Pancreas (tissue), 10 donors: ENCODE measurements around the gene IMPG2. TPM values are rescaled to one million over a fixed set of nuclear protein-coding genes. Genes with fewer than 3 reads are reported as not detected.

Experiments used
- ATAC-seq, 4 donors: fragments of 200-7000 bp; cut with Tn5 transposase; one replicate each; pipeline versions ENCODE4 v1.8.0 to v1.9.1; 2020; ENCODE audit warnings: mild to moderate bottlenecking in 4 of 4, moderate library complexity in 4 of 4
- DNase-seq, 6 donors: peaks; one replicate each; pipeline ENCODE4 v3.0.0-alpha.2; 2020
- FAIRE-seq: peaks from 2 replicates; lab custom pipeline; 2012; peaks lifted over from hg19 to GRCh38; lab: Jason Lieb, UNC
- H3K27ac ChIP-seq, 4 donors: fragments of 200-600 bp; sonication (generic); 1 replicate in 3 of 4; 2 replicates in 1 of 4; pipeline versions ENCODE4 v1.5.0 to v1.8.0; 2020
- H3K27me3 ChIP-seq, 4 donors: fragments of 200-600 bp; one replicate each; pipeline ENCODE4 v1.8.0; 2021
- H3K36me3 ChIP-seq, 3 donors: fragments of 200-600 bp; sonication (generic) in 1 of 3; one replicate each; pipeline versions ENCODE4 v1.5.0 to v1.8.0; 2020 to 2021
- H3K4me1 ChIP-seq, 3 donors: fragments of 200-600 bp; one replicate each; pipeline ENCODE4 v1.8.0; 2021
- H3K4me3 ChIP-seq, 4 donors: fragments of 200-600 bp; sonication (generic) in 2 of 4; one replicate each; pipeline versions ENCODE4 v1.5.0 to v1.8.0; 2020 to 2021
- H3K9me3 ChIP-seq, 4 donors: fragments of 200-600 bp; one replicate each; pipeline ENCODE4 v1.8.0; 2021
- WGBS, 2 donors: extraction: QIAGEN DNeasy Blood & Tissue Kit; methylation state at CpG; one replicate each; pipeline ENCODE4 v1.1.7; 2013; 5-methylcytosine and 5-hydroxymethylcytosine counted together
- intact Hi-C, 3 donors: fragments of 100-400 bp; cut with DNase I; formaldehyde crosslinking; loops; one replicate each; pipeline versions ENCODE4 v1.11.1 to v1.14.2; 2022
- polyA plus RNA-seq, 2 donors: library from polyadenylated mRNA; stranded (reverse); fragments of 200-250 nt; gene quantifications; one replicate each; pipeline ENCODE4 v1.2.3, GENCODE V29; 2013
- total RNA-seq, 6 donors: library from RNA; stranded (reverse); fragmentation: NEBNext Ultra II Directional in 4 of 6; extraction: Animal tissue kit (Norgen Biotek cat#: 25700) in 4 of 6; gene quantifications; one replicate each; pipeline versions ENCODE4 v1.2.1 to v1.2.4, GENCODE V29; 2021 to 2023
- TF ChIP-seq, protein P1 (sequence below), 4 donors: fragments of 200-600 bp; sonication (generic) in 3 of 4; IDR thresholded peaks; one replicate each; pipeline versions ENCODE4 v1.5.0 to v1.8.0; 2021; ENCODE audit warnings: antibody characterized with exemption in 4 of 4
- donor health status: healthy with polysubstance abuse.
- donor health status: DM: no; HTN: no; CAD: no; lungs with moderate emphysema.
- donor health status: DM: no; HTN: no; CAD: no.
- donor health status: control.
- donor health status: control.
- donor health status: Bipolar disorder and iron deficiency.
- donor health status: DM: yes; HTN: yes; CAD: no.
- donor health status: DM: no; HTN: no; CAD: no.
- donor health status: DM: no; HTN: no; CAD: no.
- donor health status: DM: yes; HTN: yes; CAD: no.

Gene IMPG2
- total and polyA plus RNA-seq, 8 donors, result 0.04 to 0.19 (median 0.09) TPM

- 61 to 71% methylated on average over 4 of the region's 4 CpGs for WGBS, 2 donors
- TF ChIP-seq, protein P1, sequence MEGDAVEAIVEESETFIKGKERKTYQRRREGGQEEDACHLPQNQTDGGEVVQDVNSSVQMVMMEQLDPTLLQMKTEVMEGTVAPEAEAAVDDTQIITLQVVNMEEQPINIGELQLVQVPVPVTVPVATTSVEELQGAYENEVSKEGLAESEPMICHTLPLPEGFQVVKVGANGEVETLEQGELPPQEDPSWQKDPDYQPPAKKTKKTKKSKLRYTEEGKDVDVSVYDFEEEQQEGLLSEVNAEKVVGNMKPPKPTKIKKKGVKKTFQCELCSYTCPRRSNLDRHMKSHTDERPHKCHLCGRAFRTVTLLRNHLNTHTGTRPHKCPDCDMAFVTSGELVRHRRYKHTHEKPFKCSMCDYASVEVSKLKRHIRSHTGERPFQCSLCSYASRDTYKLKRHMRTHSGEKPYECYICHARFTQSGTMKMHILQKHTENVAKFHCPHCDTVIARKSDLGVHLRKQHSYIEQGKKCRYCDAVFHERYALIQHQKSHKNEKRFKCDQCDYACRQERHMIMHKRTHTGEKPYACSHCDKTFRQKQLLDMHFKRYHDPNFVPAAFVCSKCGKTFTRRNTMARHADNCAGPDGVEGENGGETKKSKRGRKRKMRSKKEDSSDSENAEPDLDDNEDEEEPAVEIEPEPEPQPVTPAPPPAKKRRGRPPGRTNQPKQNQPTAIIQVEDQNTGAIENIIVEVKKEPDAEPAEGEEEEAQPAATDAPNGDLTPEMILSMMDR (IDR thresholded peaks at IDR 0.05), result no peak
- no peak for ATAC-seq
- Histone ChIP-seq H3K4me3 (no peak overlapping the region), H3K4me1 (no peaks in the 10 kb centered on the region), H3K9me3 (no peaks in the 10 kb centered on the region), H3K27me3 (no peaks in the 10 kb centered on the region), H3K36me3 (no peaks in the 10 kb centered on the region), H3K27ac (no peak overlapping the region)
- intact Hi-C loops, result no loop called here
- DNase-seq, result no peak
- FAIRE-seq, result no peak
Measured at GRCh38 chr3:101271728-101272127, 48.6 kb downstream of the IMPG2 start.

DNA sequence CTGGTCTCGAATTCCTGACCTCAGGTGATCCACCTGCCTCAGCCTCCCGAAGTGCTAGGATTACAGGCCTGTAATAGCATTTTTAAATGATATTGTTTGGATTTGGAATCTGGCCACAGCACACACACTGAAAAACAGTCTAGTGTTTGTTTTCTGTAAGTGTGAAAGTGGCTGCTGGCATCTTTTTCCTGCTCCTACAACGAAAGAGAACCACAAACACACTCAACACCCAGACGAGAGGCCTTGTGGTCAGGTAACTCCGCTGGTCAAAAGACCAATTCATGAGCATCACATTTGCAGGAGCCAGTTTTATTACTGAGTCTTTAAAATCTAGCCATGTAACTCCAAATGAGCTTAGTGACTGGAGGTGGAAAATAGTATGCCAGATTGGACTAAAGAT lies 50.2 kb downstream of the IMPG2 start:
- DNase-seq (no peak), FAIRE-seq (no peak), ATAC-seq (no peak)
- no peaks in the 10 kb centered on the region for H3K36me3 ChIP-seq
- H3K4me1 ChIP-seq, result no peaks in the 10 kb centered on the region
- no peak overlapping the region for H3K4me3 ChIP-seq
- no peak overlapping the region for H3K27ac ChIP-seq
- intact Hi-C loops, result no loop called here
- WGBS, 2 donors, result 85 to 86% methylated on average over 5 of the region's 5 CpGs
- H3K27me3 ChIP-seq, result no peaks in the 10 kb centered on the region
- H3K9me3 ChIP-seq, result no peaks in the 10 kb centered on the region
- TF ChIP-seq, protein P1 (IDR thresholded peaks at IDR 0.05), result no peak

DNA sequence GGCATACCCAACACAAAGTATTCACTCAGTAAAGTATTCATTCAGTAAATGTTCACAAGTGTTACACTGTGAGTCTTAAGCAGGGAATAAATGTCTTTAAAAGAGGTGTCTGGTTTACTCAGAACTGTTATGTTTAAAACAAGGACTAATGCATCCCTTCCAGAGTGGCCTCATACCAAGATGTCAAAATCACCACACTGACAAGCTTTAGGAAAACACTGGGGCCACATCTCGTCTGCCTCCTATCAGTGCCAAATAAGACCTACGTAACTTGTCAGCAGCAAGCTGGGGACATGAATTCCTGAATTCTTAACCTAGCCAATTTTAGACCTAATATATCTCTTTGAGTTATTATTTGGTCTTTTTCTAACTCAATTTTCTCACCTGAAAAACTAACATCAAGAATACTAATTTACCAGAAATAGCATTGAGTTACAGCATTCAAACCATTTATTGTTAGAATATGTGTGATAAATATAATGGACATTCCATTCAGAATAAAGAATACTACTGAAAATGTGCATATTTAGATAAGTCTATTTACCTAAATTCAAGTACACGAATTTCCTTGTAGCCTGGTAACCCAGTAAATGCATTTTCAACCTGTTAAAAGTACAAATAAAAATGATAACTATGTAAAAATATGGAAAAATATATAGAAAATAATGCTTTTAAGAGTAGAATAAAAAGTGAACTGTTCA lies 51.3 kb downstream of the IMPG2 start:
- Histone ChIP-seq H3K36me3 (no peaks in the 10 kb centered on the region), H3K4me3 (no peak overlapping the region), H3K27ac (no peak overlapping the region), H3K4me1 (no peaks in the 10 kb centered on the region), H3K9me3 (no peaks in the 10 kb centered on the region), H3K27me3 (no peaks in the 10 kb centered on the region)
- no peak for FAIRE-seq
- TF ChIP-seq, protein P1 (IDR thresholded peaks at IDR 0.05), result no peak
- ATAC-seq, result no peak
- intact Hi-C loops, result no loop called here
- no peak for DNase-seq
- WGBS, 2 donors, result 65 to 72% methylated on average over 3 of the region's 3 CpGs

DNA sequence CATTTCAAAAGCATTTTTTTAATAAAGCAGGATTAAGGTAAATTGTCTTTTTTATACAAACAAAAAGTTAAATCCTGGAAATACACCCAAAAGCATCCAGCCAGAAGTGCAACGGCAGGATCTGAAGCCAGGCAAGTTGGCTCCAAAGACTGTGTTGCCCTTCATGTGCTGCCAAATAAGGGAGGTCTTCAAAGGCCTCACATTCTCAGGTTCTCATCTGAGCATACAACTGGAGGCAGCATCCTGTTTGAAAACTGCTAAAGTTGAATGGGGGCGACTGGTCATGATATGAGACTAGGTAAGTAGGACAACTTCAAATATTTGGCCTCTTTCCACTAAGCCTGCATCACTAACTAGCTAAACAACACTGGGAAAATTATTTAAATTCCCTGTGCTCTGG lies 52.2 kb downstream of the IMPG2 start:
- intact Hi-C loops, result no loop called here
- H3K27me3 ChIP-seq, result no peaks in the 10 kb centered on the region
- no peaks in the 10 kb centered on the region for H3K4me1 ChIP-seq
- no peak overlapping the region for H3K4me3 ChIP-seq
- no peaks in the 10 kb centered on the region for H3K9me3 ChIP-seq
- H3K36me3 ChIP-seq, result no peaks in the 10 kb centered on the region
- TF ChIP-seq, protein P1 (IDR thresholded peaks at IDR 0.05), result no peak
- DNase-seq (no peak), ATAC-seq (no peak), FAIRE-seq (no peak)
- no peak overlapping the region for H3K27ac ChIP-seq
- WGBS, 2 donors, result 79 to 86% methylated on average over 2 of the region's 2 CpGs

DNA sequence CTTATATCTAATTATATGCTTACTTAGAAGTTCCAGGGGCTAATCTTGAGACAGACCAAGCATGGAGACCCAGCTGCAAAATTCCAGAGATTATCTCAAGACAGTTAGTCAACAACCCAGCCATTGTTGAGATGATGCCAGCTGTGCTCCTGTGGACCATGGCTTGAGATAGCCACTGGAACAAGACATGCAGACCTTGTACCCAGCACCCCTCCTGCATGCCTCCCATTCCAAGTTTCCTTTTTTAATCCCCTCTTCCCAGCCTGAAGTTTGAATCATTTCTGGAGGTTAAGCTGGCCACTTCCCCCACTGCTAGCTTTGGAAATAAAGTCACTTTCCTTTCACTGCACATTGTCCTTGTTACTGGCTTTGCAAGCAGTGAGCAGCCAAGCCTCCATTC lies 53.8 kb downstream of the IMPG2 start:
- intact Hi-C loops, result no loop called here
- no peak for FAIRE-seq
- no peaks in the 10 kb centered on the region for H3K4me1 ChIP-seq
- DNase-seq, result no peak
- H3K27ac ChIP-seq, result no peak overlapping the region
- ATAC-seq, result no peak
- no peaks in the 10 kb centered on the region for H3K27me3 ChIP-seq
- no peaks in the 10 kb centered on the region for H3K9me3 ChIP-seq
- H3K36me3 ChIP-seq, result no peaks in the 10 kb centered on the region
- TF ChIP-seq, protein P1 (IDR thresholded peaks at IDR 0.05), result no peak
- no peak overlapping the region for H3K4me3 ChIP-seq
